ENCODE data around the gene KANSL1. TPM values are rescaled to one million over a fixed set of nuclear protein-coding genes. Genes with fewer than 3 reads are reported as not detected.

Gene KANSL1
- total RNA-seq, 3 donors from 2014 or later, result 80.2 to 107 (median 88.8) TPM

DNA sequence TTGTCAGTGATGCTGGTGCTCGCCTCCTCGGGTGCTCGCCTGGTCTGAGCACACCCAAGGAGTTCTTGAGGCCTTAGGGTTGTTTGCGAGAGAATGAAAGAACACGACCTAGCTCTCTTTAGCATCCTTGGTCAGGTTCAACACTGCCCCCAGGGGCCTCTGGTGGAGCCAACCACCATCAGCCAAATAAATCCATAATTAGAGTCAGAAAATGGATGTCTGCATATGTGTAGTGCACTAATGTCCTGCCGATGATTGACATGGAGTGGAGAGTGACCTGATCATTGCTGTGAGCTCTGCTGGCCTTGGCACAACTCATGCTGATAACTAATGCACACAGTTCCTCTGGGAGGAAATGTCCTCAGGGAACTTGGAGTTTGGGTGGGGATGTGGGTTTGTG, 202.3 kb downstream of the KANSL1 start:
- H3K9me3 ChIP-seq, result no peaks in the 10 kb centered on the region
- ATAC-seq (no peak), DNase-seq (no peak)
- H3K4me1 ChIP-seq (ENCODE audit: low read depth), result no peaks in the 10 kb centered on the region
- TF ChIP-seq, protein P1, sequence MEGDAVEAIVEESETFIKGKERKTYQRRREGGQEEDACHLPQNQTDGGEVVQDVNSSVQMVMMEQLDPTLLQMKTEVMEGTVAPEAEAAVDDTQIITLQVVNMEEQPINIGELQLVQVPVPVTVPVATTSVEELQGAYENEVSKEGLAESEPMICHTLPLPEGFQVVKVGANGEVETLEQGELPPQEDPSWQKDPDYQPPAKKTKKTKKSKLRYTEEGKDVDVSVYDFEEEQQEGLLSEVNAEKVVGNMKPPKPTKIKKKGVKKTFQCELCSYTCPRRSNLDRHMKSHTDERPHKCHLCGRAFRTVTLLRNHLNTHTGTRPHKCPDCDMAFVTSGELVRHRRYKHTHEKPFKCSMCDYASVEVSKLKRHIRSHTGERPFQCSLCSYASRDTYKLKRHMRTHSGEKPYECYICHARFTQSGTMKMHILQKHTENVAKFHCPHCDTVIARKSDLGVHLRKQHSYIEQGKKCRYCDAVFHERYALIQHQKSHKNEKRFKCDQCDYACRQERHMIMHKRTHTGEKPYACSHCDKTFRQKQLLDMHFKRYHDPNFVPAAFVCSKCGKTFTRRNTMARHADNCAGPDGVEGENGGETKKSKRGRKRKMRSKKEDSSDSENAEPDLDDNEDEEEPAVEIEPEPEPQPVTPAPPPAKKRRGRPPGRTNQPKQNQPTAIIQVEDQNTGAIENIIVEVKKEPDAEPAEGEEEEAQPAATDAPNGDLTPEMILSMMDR (IDR thresholded peaks at IDR 0.05), result no peak
- no peaks in the 10 kb centered on the region for H3K36me3 ChIP-seq (ENCODE audit: low read depth)
- intact Hi-C loops (cut with DNase I, micrococcal nuclease), result loop anchor here in 1 of 2 donors (10.0 kb wide), 1 partner anchor 294 kb away; no protein-coding TSS in a partner anchor
- no peak overlapping the region for H3K4me3 ChIP-seq

DNA sequence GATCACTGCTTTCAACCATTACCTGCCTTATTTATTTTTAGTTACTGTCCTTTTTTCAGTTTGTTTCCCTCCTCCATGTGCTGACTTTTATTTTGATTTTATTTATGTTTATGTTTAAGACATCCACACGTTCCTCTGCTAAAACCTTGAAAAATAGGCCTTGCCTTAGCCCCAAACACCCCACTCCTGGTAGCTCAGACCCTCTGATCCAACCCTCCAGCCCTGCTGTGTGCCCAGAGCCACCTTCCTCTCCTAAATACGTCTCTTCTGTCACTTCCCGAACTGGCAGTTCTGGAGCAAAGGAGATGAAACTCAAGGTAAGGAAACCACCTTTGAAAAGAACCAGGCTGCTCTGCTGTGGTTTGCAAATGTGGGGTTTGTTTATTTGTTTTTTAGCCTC, 203.5 kb downstream of the KANSL1 start:
- no peaks in the 10 kb centered on the region for H3K36me3 ChIP-seq (ENCODE audit: low read depth)
- no peaks in the 10 kb centered on the region for H3K4me1 ChIP-seq (ENCODE audit: low read depth)
- H3K4me3 ChIP-seq, result no peak overlapping the region
- H3K9me3 ChIP-seq, result no peaks in the 10 kb centered on the region
- intact Hi-C loops (cut with DNase I, micrococcal nuclease), result loop anchor here in 1 of 2 donors (10.0 kb wide), 1 partner anchor 295 kb away; no protein-coding TSS in a partner anchor
- TF ChIP-seq, protein P1 (IDR thresholded peaks at IDR 0.05), result no peak
- DNase-seq (no peak), ATAC-seq (no peak)

DNA sequence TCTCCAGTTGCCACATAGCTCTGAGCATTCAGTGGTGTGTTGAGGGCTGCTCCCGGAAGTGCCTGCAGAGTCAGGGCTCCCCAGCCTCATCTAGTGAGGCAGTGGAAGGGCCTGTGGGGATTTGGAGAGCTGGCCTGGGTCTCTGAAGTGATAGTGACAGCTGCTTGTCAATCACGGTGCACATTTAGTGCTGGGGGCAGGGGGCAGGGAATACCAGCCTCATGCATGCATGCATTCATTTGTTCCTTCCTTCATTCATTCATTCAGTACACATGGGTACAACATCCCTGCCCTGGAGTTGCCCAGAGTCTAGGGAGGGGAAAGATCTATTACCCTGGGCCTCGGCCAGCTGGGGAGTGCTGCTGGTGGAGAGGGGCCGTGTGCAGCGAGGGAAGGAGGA, 205.5 kb downstream of the KANSL1 start:
- ATAC-seq (no peak), DNase-seq (no peak)
- intact Hi-C loops (cut with DNase I, micrococcal nuclease), result no loop called here
- TF ChIP-seq, protein P1 (IDR thresholded peaks at IDR 0.05), result no peak
- no peaks in the 10 kb centered on the region for H3K9me3 ChIP-seq
- no peaks in the 10 kb centered on the region for H3K4me1 ChIP-seq (ENCODE audit: low read depth)
- no peak overlapping the region for H3K4me3 ChIP-seq
- H3K36me3 ChIP-seq (ENCODE audit: low read depth), result no peaks in the 10 kb centered on the region

DNA sequence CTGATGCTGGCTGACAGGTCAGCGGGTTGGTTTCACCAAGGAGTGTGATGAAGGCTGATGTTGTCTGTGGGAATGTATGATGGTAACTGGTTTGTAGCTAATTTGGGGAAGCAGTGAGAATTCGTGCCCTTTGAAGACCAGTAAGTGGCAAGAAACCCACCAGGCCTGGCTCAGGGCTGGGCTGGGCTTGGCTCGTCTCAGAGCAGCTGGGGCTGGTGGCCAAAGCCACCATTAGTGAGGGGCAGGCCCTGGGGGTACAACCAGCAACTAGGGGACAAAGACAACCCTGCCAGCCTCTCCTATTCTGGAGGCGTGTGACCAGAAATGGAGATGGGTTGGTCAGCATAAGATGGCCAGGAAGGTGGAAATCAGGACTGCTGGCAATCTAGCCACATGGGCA, 207.2 kb downstream of the KANSL1 start:
- no peaks in the 10 kb centered on the region for H3K4me1 ChIP-seq (ENCODE audit: low read depth)
- no peaks in the 10 kb centered on the region for H3K9me3 ChIP-seq
- TF ChIP-seq, protein P1 (IDR thresholded peaks at IDR 0.05), result no peak
- no peak for DNase-seq
- no peak overlapping the region for H3K4me3 ChIP-seq
- intact Hi-C loops (cut with DNase I, micrococcal nuclease), result no loop called here
- ATAC-seq, result no peak
- no peaks in the 10 kb centered on the region for H3K36me3 ChIP-seq (ENCODE audit: low read depth)

DNA sequence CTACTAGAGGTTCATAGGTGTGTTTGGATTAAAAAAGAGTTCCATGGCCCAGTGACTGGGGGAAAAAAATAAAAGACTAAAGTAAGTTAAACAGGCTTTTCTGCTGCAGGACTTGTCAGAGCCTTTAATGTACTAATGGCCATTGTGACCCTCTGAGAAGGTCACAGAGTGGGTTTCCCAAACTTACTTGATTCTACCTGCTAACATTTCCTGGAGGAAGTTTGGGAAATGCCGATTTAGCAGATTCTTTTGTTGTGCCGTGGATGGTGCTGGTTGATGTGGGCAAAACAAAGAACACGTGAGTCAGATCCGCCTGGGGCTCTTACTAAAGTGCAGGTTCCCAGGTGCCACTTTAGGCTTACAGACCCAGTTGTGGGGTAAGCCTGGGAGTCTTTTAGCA, 207.8 kb downstream of the KANSL1 start:
- intact Hi-C loops (cut with DNase I, micrococcal nuclease), result no loop called here
- no peaks in the 10 kb centered on the region for H3K4me1 ChIP-seq (ENCODE audit: low read depth)
- ATAC-seq, result no peak

More for the DNA sequence above, 207.8 kb downstream of the KANSL1 start:
- TF ChIP-seq, protein P1 (IDR thresholded peaks at IDR 0.05), result no peak
- DNase-seq, result no peak
- no peak overlapping the region for H3K4me3 ChIP-seq
- H3K9me3 ChIP-seq, result no peaks in the 10 kb centered on the region
- no peaks in the 10 kb centered on the region for H3K36me3 ChIP-seq (ENCODE audit: low read depth)
